ENCODE data around the gene MAP2K6. TPM values are rescaled to one million over a fixed set of nuclear protein-coding genes. Genes with fewer than 3 reads are reported as not detected.

The MAP2K6 gene
- total RNA-seq, 3 donors from 2014 or later, result 0.71 to 1.1 (median 0.87) TPM

DNA sequence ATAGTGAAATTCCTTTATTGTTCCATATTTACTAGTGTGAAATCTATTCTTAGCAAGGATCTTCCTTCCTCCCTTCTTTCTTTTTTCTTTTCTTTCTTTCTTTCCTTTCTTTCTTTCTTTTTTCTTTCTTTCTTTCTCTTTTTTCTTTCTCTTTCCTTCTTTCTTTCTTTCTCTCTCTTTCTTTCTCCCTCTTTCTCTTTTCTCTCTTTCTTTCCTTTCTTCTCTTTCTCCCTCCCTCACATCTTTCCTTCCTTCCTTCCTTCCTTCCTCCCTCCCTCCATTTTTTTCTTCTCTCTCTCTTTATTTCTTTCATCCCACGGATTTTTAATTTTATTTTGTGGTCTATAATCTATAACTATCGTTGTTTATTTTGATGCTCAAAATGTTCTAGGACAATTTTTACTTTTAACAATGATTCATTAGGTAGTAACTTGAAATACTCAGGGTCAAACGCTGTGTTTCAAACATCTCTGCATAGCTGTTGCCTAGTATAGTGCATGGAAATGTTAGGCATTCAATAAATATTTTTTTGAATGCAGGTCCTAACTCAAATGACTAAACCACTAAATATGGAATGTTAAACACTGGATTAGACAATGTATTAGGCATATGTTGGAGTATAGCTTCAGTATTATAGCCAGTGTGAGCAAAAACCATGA, 178.3 kb downstream of the MAP2K6 start:
- H3K9me3 Mint-ChIP-seq, result no peaks in the 10 kb centered on the region
- H3K27me3 Mint-ChIP-seq (ENCODE audit: low read depth), result peaks cover 7% of the 10 kb centered on the region
- no peak overlapping the region for H3K4me3 Mint-ChIP-seq
- H3K4me1 Mint-ChIP-seq (ENCODE audit: low read depth), result no peaks in the 10 kb centered on the region
- DNase-seq, result no peak
- ATAC-seq, result no peak
- H3K36me3 Mint-ChIP-seq (ENCODE audit: insufficient read depth), result no peaks in the 10 kb centered on the region

DNA sequence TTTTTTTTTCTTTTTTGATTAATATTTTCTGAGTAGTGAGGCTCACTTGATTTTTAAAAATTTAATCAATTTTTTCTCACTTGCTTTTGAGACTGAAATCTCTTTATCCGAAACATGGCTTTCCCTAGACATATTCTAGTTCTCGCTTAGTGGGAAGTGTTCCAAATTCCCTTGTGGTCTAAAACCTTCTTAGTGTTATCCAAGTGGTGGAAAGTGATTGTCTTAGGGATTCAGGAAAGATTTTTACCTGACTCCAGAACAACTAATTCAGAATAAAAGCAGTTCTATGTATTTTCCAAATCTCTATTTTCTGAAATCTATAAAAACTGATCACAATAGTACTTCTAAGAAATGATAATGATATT, 178.8 kb downstream of the MAP2K6 start:
- Mint-ChIP-seq H3K4me1 (ENCODE audit: low read depth) (no peaks in the 10 kb centered on the region), H3K9me3 (no peaks in the 10 kb centered on the region), H3K4me3 (no peak overlapping the region), H3K36me3 (ENCODE audit: insufficient read depth) (no peaks in the 10 kb centered on the region), H3K27me3 (ENCODE audit: low read depth) (peaks cover 7% of the 10 kb centered on the region)
- ATAC-seq (no peak), DNase-seq (no peak)

DNA sequence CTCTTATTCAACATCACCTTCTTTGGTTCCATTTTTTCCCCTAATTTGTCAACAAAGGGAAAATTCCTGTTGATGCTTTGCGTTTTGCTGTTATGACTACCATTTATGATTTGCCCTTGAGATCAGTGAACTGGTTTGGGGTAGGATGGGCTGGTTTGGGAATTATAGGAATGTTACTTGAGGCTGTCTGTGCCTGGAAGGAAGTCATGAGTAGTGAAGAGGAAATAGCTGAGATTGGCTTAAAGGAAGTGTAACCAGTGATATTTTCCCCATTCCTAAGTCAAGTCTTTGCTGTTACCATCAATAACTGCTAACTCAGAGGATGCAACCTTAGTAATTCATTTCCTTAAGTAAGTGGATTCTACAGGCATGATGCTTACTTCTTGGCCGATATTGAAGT, 179.2 kb downstream of the MAP2K6 start:
- no peaks in the 10 kb centered on the region for H3K9me3 Mint-ChIP-seq
- H3K4me3 Mint-ChIP-seq, result no peak overlapping the region
- H3K27me3 Mint-ChIP-seq (ENCODE audit: low read depth), result peaks cover 7% of the 10 kb centered on the region

DNA sequence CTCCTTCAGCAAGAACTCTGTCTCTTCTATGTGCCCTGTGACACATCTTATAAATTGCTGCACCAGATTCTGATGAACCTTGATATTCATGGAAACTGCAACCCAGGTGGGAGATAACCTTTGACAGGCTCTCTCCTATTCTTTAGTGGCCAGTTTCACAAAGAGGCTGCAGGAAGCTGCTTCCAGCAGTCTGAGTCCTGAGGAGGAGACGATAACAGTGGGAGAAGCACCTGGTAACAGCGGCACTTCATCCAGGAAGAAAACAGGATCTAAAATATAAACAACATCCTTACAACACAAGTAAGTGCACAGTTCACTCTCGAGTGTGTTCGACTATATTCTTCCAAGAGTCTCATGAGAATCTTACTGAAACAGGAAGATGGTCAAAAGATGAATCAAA, 180.1 kb downstream of the MAP2K6 start:
- Mint-ChIP-seq H3K36me3 (ENCODE audit: insufficient read depth) (no peaks in the 10 kb centered on the region), H3K9me3 (no peaks in the 10 kb centered on the region), H3K27me3 (ENCODE audit: low read depth) (peaks cover 7% of the 10 kb centered on the region), H3K4me1 (ENCODE audit: low read depth) (no peaks in the 10 kb centered on the region), H3K4me3 (no peak overlapping the region)
- ATAC-seq, result no peak
- DNase-seq, result no peak

More for the DNA sequence above, 179.2 kb downstream of the MAP2K6 start:
- Mint-ChIP-seq H3K36me3 (ENCODE audit: insufficient read depth) (no peaks in the 10 kb centered on the region), H3K4me1 (ENCODE audit: low read depth) (no peaks in the 10 kb centered on the region)
- DNase-seq, result no peak
- no peak for ATAC-seq

DNA sequence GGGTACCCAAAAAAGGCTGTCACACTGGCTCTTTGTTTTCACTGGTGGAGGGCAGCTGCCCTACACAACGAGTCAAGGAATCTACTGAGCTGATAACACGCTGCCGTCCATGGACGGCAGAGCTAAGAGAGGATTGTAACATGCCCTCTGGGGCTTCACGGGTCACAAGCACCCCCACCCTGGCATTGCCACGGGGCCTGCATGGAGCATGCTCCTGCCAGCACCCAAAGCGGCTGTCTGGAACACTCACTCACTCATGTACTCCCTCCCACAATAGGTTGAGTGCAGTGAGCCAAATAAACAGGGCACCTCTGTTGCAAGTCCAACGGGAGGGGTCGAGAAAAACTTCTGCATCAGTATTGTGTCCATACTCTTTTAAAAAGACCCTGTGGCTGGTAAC, 181.6 kb downstream of the MAP2K6 start:
- no peaks in the 10 kb centered on the region for H3K4me1 Mint-ChIP-seq (ENCODE audit: low read depth)
- peaks cover 7% of the 10 kb centered on the region for H3K27me3 Mint-ChIP-seq (ENCODE audit: low read depth)
- H3K4me3 Mint-ChIP-seq, result no peak overlapping the region
- ATAC-seq (no peak), DNase-seq (no peak)
- H3K9me3 Mint-ChIP-seq, result no peaks in the 10 kb centered on the region
- no peaks in the 10 kb centered on the region for H3K36me3 Mint-ChIP-seq (ENCODE audit: insufficient read depth)

DNA sequence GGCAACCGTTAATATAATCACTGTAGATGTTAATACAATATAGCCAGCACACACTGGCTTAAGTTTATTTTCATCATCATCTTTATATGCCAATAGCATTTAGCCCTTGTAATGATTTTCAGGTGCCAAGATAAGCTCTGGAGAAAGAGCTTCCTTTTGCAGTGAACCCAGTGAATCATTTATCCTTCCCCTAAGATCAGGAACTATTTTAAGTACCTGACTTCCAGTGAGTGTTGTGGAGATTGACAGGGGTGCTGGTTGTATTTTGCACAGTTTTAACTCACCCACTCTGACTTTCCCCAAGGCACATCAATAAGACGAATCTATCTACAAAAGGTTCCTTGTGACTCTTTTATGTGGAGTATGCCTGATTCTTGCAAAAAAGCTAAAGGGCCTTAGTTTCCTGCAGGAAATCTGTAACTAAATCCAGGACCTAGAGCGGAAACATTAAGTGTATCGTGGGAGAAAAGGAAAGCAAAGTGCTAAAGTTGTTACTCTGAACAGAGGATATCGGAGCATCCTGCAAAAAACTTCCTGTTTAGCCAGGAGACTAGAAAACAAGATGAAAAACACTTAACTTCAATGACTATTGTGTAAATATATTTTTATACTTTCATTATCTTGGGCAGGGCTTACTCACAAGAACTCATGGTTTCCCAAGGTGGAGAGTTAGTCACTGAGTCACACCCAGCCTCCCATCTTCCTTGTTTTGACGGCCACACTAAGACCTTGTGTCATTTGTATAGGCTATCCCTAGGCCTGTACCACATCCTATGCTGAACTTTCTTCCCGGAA, 183.6 kb downstream of the MAP2K6 start:
- H3K36me3 Mint-ChIP-seq (ENCODE audit: insufficient read depth), result no peaks in the 10 kb centered on the region
- no peaks in the 10 kb centered on the region for H3K9me3 Mint-ChIP-seq
- ATAC-seq, result no peak
- peaks cover 7% of the 10 kb centered on the region for H3K27me3 Mint-ChIP-seq (ENCODE audit: low read depth)
- no peak overlapping the region for H3K4me3 Mint-ChIP-seq
- DNase-seq, result no peak
- peaks cover 9% of the 10 kb centered on the region for H3K4me1 Mint-ChIP-seq (ENCODE audit: low read depth)

DNA sequence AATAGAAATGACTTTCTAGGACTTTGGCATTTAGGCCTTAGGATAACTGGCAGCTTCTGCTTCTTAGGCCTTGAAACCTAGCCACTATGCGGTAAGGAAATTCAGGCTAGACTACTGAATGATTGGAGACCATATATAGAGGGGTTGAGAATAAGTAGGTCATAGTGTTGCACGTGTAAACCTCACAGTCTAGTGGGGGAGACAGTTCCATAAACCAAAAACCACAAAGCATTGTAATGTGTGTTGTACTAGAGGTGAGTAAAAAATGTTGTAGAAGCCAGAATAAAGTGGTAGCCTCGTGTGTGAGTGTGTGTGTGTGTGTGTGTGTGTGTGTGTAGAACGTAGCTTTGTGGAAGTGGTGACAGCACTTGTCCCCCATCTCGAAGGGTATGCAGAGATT, 188.5 kb downstream of the MAP2K6 start:
- Mint-ChIP-seq H3K4me3 (no peak overlapping the region), H3K27me3 (ENCODE audit: low read depth) (no peaks in the 10 kb centered on the region), H3K4me1 (ENCODE audit: low read depth) (peaks cover 11% of the 10 kb centered on the region), H3K36me3 (ENCODE audit: insufficient read depth) (no peaks in the 10 kb centered on the region), H3K9me3 (no peaks in the 10 kb centered on the region)
- ATAC-seq (peak; percentile 28 to 51), DNase-seq (no peak)

Other genes starting within 250 kb of the MAP2K6 start
- under 1 TPM in 2 of 3 donors, not detected in 1; 0.13 to 0.41 TPM for gene ABCA10, start 185.9 kb upstream of the MAP2K6 start, total RNA-seq
- gene ABCA5, start 87.6 kb upstream of the MAP2K6 start, total RNA-seq, result 10 to 100 TPM in 2 of 3 donors, 1 to 10 TPM in 1; 8.6 to 13.6 (median 12.0) TPM

All from activated T-cell treated with anti-CD3 and anti-CD28 coated beads, Interleukin-2, amount 50 U/mL, for 4 hours (primary cell).